Measurements from ENCODE around the gene PRPF6.
"Not testable (repeated sequence)": the region's sequence is repeated elsewhere in the genome, so short reads cannot be mapped to it uniquely, and the experiment has no call there.

The PRPF6 gene

GRCh38 chr20:63974402-63975200 is 6.3 kb upstream of the PRPF6 start:
- no peak for DNase-seq

GRCh38 chr20:63976511-63976910 is 4.4 kb upstream of the PRPF6 start:
- not testable (repeated sequence) for DNase-seq

GRCh38 chr20:63976980-63977738 is 3.8 kb upstream of the PRPF6 start:
- DNase-seq, result no peak

- DNase-seq, result peak; percentile 87
Observed at GRCh38 chr20:63977739-63978276, 3.1 kb upstream of the PRPF6 start.

GRCh38 chr20:63978319-63979228 is 2.4 kb upstream of the PRPF6 start:
- DNase-seq, result peak; percentile 86

GRCh38 chr20:63979229-63979556 is 1.7 kb upstream of the PRPF6 start:
- DNase-seq, result no peak

GRCh38 chr20:63979557-63980316 is 1.2 kb upstream of the PRPF6 start, which contains the start of gene SAMD10:
Gene SAMD10 (minus strand): TSS chr20:63979642. CDS start chr20:63979467, 175 bp downstream.
- peak; percentile 96 for DNase-seq

GRCh38 chr20:63980317-63980805 is 571 bp upstream of the PRPF6 start:
- peak; percentile 74 for DNase-seq

- DNase-seq, result no peak
Observed at GRCh38 chr20:63982937-63983336, 2.0 kb downstream of the PRPF6 start.

- no peak for DNase-seq
Observed at GRCh38 chr20:64000906-64001305, 20.0 kb downstream of the PRPF6 start.

GRCh38 chr20:64001607-64002011 is 20.7 kb downstream of the PRPF6 start:
- no peak for DNase-seq

GRCh38 chr20:64003960-64004725 is 23.2 kb downstream of the PRPF6 start:
- no peak for DNase-seq

- no peak for DNase-seq
Observed at GRCh38 chr20:64005394-64005793, 24.5 kb downstream of the PRPF6 start.

GRCh38 chr20:64006490-64006889 is 25.6 kb downstream of the PRPF6 start:
- no peak for DNase-seq

GRCh38 chr20:64006902-64007301 is 26.0 kb downstream of the PRPF6 start:
- DNase-seq, result no peak

GRCh38 chr20:64009811-64010387 is 29.0 kb downstream of the PRPF6 start:
- DNase-seq, result no peak

- DNase-seq, result no peak
Observed at GRCh38 chr20:64010711-64011237, 29.8 kb downstream of the PRPF6 start.

- no peak for DNase-seq
Observed at GRCh38 chr20:64011366-64011779, 30.4 kb downstream of the PRPF6 start.

- not testable (repeated sequence) for DNase-seq
Observed at GRCh38 chr20:64012385-64013154, 31.6 kb downstream of the PRPF6 start.

GRCh38 chr20:64015635-64016034 is 34.7 kb downstream of the PRPF6 start:
- no peak for DNase-seq
